ENCODE measurements around the gene SNIP1.

Gene SNIP1

GRCh38 chr1:37487619-37487984 is 66.5 kb downstream of the SNIP1 start:
- no peak for TF ChIP-seq POLR2AphosphoS5 (IDR thresholded peaks at IDR 0.05; ENCODE audit: low read depth, low read length)

GRCh38 chr1:37486680-37487618 is 67.1 kb downstream of the SNIP1 start:
- TF ChIP-seq FOXP2 (optimal IDR thresholded peaks at IDR 0.05; ENCODE audit: borderline replicate concordance, extremely low read depth, extremely low read length, insufficient read depth): no peak
- no peak for TF ChIP-seq POLR2AphosphoS5 (IDR thresholded peaks at IDR 0.05; ENCODE audit: low read depth, low read length)
- TF ChIP-seq REST (IDR thresholded peaks at IDR 0.05; ENCODE audit: insufficient read depth in 1 of 2, low read depth in 2 of 2, low read length in 2 of 2): no peak
- no peak for TF ChIP-seq SIN3A (IDR thresholded peaks at IDR 0.05; ENCODE audit: borderline replicate concordance, insufficient read depth, low read length)
- TF ChIP-seq TAF1 (IDR thresholded peaks at IDR 0.05; ENCODE audit: borderline replicate concordance, insufficient read depth, low read length): no peak

GRCh38 chr1:37485902-37486679 is 68.0 kb downstream of the SNIP1 start:
- no peak for TF ChIP-seq SIN3A (IDR thresholded peaks at IDR 0.05; ENCODE audit: borderline replicate concordance, insufficient read depth, low read length)
- TF ChIP-seq REST (IDR thresholded peaks at IDR 0.05; ENCODE audit: insufficient read depth in 1 of 2, low read depth in 2 of 2, low read length in 2 of 2): no peak
- TF ChIP-seq TAF1 (IDR thresholded peaks at IDR 0.05; ENCODE audit: borderline replicate concordance, insufficient read depth, low read length): no peak
- TF ChIP-seq FOXP2 (optimal IDR thresholded peaks at IDR 0.05; ENCODE audit: borderline replicate concordance, extremely low read depth, extremely low read length, insufficient read depth): no peak
- TF ChIP-seq POLR2AphosphoS5 (IDR thresholded peaks at IDR 0.05; ENCODE audit: low read depth, low read length): no peak

Measured in PFSK-1 (cell line).